K562 (cell line): ENCODE measurements around the gene SNIP1. TPM values are rescaled to one million over a fixed set of nuclear protein-coding genes. Genes with fewer than 3 reads are reported as not detected.

ENCODE experiments used
- ATAC-seq: fragments of 200-7000 bp; cut with Tn5 transposase; 3 replicates; pipeline ENCODE4 v1.9.1; 2020; ENCODE audit warnings: moderate library complexity
- BruUV-seq: library from RNA; stranded (reverse); fragments of 400-500 nt; replicated peaks from 2 replicates; lab custom pipeline; 2021; lab: Mats Ljungman, UMichigan
- CTCF ChIA-PET: fragments of 300-600 bp; formaldehyde crosslinking; extraction: SDS; loops from one replicate; lab custom pipeline; 2021; ENCODE audit warnings: low intra/inter-chr PET ratio; lab: Yijun Ruan, JAX
- POLR2A ChIA-PET: fragments of 300-600, 350-650 bp; sonication (Branson Sonifier 250); formaldehyde crosslinking; extraction: SDS; loops from one replicate; lab custom pipeline; 2021; ENCODE audit warnings: antibody characterized with exemption, inconsistent platforms; lab: Yijun Ruan, JAX
- DNase-seq, 4 experiments: peaks; one replicate each; pipeline versions ENCODE4 v3.0.0 to v3.0.0-alpha.2; 2011 to 2018; ENCODE audit warnings: low spot score in 3 of 4, mixed read lengths in 3 of 4; ENCODE audit errors: extremely low read depth in 1 of 4
- FAIRE-seq: peaks from 2 replicates; lab custom pipeline; 2011; peaks lifted over from hg19 to GRCh38; lab: Jason Lieb, UNC
- H2AFZ ChIP-seq: 2 replicates; pipeline ENCODE4 v1.6.0; 2011; ENCODE audit warnings: low read depth, low read length, control low read depth, inconsistent platforms
- H3K27ac ChIP-seq: fragments of 200-600 bp; 3 replicates; pipeline ENCODE4 v1.8.0; 2011; ENCODE audit warnings: low read depth, mild to moderate bottlenecking, control low read depth, inconsistent platforms, low read length, moderate library complexity, mixed read lengths; ENCODE audit errors: extremely low read depth
- H3K27me3 ChIP-seq, 2 experiments: fragments of 300-600 bp in 1 of 2; 2 replicates in 1 of 2; 3 replicates in 1 of 2; pipeline versions ENCODE4 v1.6.0 to v1.8.0; 2011; ENCODE audit warnings: inconsistent platforms in 2 of 2, low read length in 2 of 2, mild to moderate bottlenecking in 1 of 2, mixed read lengths in 1 of 2, moderate library complexity in 1 of 2; ENCODE audit not compliant: control insufficient read depth in 2 of 2, insufficient read depth in 2 of 2
- H3K36me3 ChIP-seq: fragments of 300-600 bp; 3 replicates; pipeline ENCODE4 v1.8.0; 2011; ENCODE audit warnings: mild to moderate bottlenecking, low read length, inconsistent platforms; ENCODE audit not compliant: control insufficient read depth, insufficient read depth
- H3K4me1 ChIP-seq, 2 experiments: fragments of 200-600 bp in 1 of 2; replicated peaks in 1 of 2; 2 replicates in 1 of 2; 3 replicates in 1 of 2; pipeline versions ENCODE4 v1.5.1 to v1.8.0; 2011; ENCODE audit warnings: inconsistent platforms in 2 of 2, low read length in 2 of 2, mild to moderate bottlenecking in 1 of 2, mixed read lengths in 1 of 2, moderate library complexity in 1 of 2; ENCODE audit not compliant: control insufficient read depth in 2 of 2, insufficient read depth in 2 of 2
- H3K4me2 ChIP-seq: 2 replicates; pipeline ENCODE4 v1.6.1; 2011; ENCODE audit warnings: low read length, control low read depth, inconsistent platforms, mixed read lengths; ENCODE audit not compliant: insufficient read depth
- H3K4me3 ChIP-seq: fragments of 200-600 bp; sonication (generic), shearing (Covaris generic); 2 replicates; pipeline ENCODE4 v1.5.1; 2016; ENCODE audit warnings: control low read depth, inconsistent platforms
- H3K79me2 ChIP-seq: fragments of 200-600 bp; 3 replicates; pipeline ENCODE4 v1.8.0; 2011; ENCODE audit warnings: low read length, inconsistent platforms; ENCODE audit not compliant: control insufficient read depth, insufficient read depth
- H3K9ac ChIP-seq, 2 experiments: 2 replicates each; pipeline versions ENCODE4 v1.6.0 to v1.6.1; 2011; ENCODE audit warnings: low read depth in 2 of 2, low read length in 2 of 2, control low read depth in 1 of 2, inconsistent platforms in 1 of 2, mild to moderate bottlenecking in 1 of 2, mixed read lengths in 1 of 2; ENCODE audit not compliant: insufficient read depth in 1 of 2
- H3K9me1 ChIP-seq: one replicate; pipeline ENCODE4 v1.6.0; 2011; ENCODE audit warnings: inconsistent platforms, mild to moderate bottlenecking, low read length, moderate library complexity; ENCODE audit not compliant: control insufficient read depth, insufficient read depth
- H3K9me3 ChIP-seq: replicated peaks from 2 replicates; pipeline ENCODE4 v1.5.1; 2011; ENCODE audit warnings: low read depth, low read length, inconsistent platforms; ENCODE audit not compliant: control insufficient read depth, insufficient read depth
- H4K20me1 ChIP-seq: replicated peaks from 2 replicates; pipeline ENCODE4 v1.6.1; 2011; ENCODE audit warnings: low read length, inconsistent platforms, mixed read lengths; ENCODE audit not compliant: control insufficient read depth, insufficient read depth
- ARID2 ChIP-seq: fragments of 450-650 bp; IDR thresholded peaks from 2 replicates; pipeline ENCODE4 v1.6.1; 2017; ENCODE audit warnings: antibody characterized with exemption, mild to moderate bottlenecking
- CTCF ChIP-seq, 3 experiments: IDR thresholded peaks in 2 of 3; conservative IDR thresholded peaks in 1 of 3; 2 replicates each; pipeline ENCODE4 v1.5.1; 2011 to 2012; ENCODE audit warnings: low read length in 3 of 3, mild to moderate bottlenecking in 3 of 3, control low read depth in 2 of 3, improper control_type of control experiment in 1 of 3, inconsistent platforms in 1 of 3, low read depth in 1 of 3, mixed read lengths in 1 of 3, moderate library complexity in 1 of 3; ENCODE audit not compliant: insufficient read depth in 2 of 3
- WGBS: fragments of 100-300 bp; shearing (Covaris generic); methylation state at CpG from one replicate; pipeline ENCODE4 v1.1.6; 2016; ENCODE audit warnings: low coverage, mixed read lengths; ENCODE audit not compliant: insufficient coverage; ENCODE audit errors: missing lambda C conversion rate; 5-methylcytosine and 5-hydroxymethylcytosine counted together
- in situ Hi-C: fragments of 300-500 bp; cut with MboI; formaldehyde crosslinking; loops from 4 replicates; pipeline ENCODE4 v1.15.0; 2018; ENCODE audit warnings: inconsistent platforms, mixed read lengths
- intact Hi-C: fragments of 100-400 bp; cut with micrococcal nuclease; formaldehyde crosslinking; loops from 2 replicates; pipeline ENCODE4 v1.14.2; 2022
- polyA plus RNA-seq, 8 experiments: library from polyadenylated mRNA; depleted of rRNA in 4 of 8; stranded (reverse) in 5 of 8; unstranded in 3 of 8; fragments of >200 nt; fragmentation: Nextera tagmentation in 2 of 8; fragmentation: Illumina TruSeq in 1 of 8; extraction: Ambion mirVana in 2 of 8; extraction: Trizol in 1 of 8; gene quantifications; 2 replicates each; pipeline versions ENCODE4 v1.2.1 to v1.2.3, GENCODE V29; 2011 to 2014; ENCODE audit warnings: inconsistent platforms in 1 of 8, missing spikeins in 1 of 8
- total RNA-seq, 7 experiments: library from RNA; depleted of rRNA in 6 of 7; stranded (reverse); fragments of >200 nt in 6 of 7; fragmentation: Illumina TruSeq in 2 of 7; extraction: Trizol in 2 of 7; gene quantifications; 2 replicates each; pipeline versions ENCODE4 v1.2.1 to v1.2.3, GENCODE V29; 2011 to 2021; ENCODE audit warnings: low replicate concordance in 1 of 7

Gene SNIP1
- total and polyA plus RNA-seq, 9 of the 15 experiments (the other 6 are each of a cell fraction or from before 2014, with no cell fraction given) = 2.9 to 25.9 (median 14.6) TPM

- BruUV-seq = no TSS peak
- WGBS = 91% methylated on average over 4 of the region's 4 CpGs
- POLR2A ChIA-PET = interaction anchor here (0.7 to 1.3 kb wide), 9 partner anchors 10 to 345 kb away, joined by 3 to 6 read pairs (median 4); partner anchors contain the start of gene SNIP1
Observed at GRCh38 chr1:37509181-37509580, 44.9 kb downstream of the SNIP1 start.

More at GRCh38 chr1:37509181-37509580, 44.9 kb downstream of the SNIP1 start:
- TF ChIP-seq ARID2 (no peak), CTCF (IDR thresholded peaks at IDR 0.05 in 2 of 3, conservative IDR thresholded peaks at IDR 0.05 in 1 of 3; ENCODE audit: insufficient read depth in 2 of 3, low read depth in 1 of 3, low read length in 3 of 3) (peak; percentile 28 to 39 (median 37); a peak in 2 of 6 replicates)
- H3K4me3 ChIP-seq = no peak overlapping the region
- no peaks in the 10 kb centered on the region for H3K9me3 ChIP-seq
- peaks cover 70% of the 10 kb centered on the region for H3K36me3 ChIP-seq
- DNase-seq (peak in 2 of 4 experiments; percentile 18 to 37), ATAC-seq (peak; percentile 61), FAIRE-seq (no peak)
- no peak overlapping the region for H3K4me2 ChIP-seq
- peaks cover 4% of the 10 kb centered on the region; the same call in 1 of the 2 replicates for H4K20me1 ChIP-seq
- H3K4me1 ChIP-seq = peaks cover 4 to 8% of the 10 kb centered on the region in 2 experiments; a peak in 4 of 5 replicates
- H3K27ac ChIP-seq = no peak overlapping the region
- peaks cover 34% of the 10 kb centered on the region for H3K79me2 ChIP-seq
- in situ Hi-C loops = no loop called here
- H3K27me3 ChIP-seq = no peaks in the 10 kb centered on the region
- peaks cover 4% of the 10 kb centered on the region for H3K9me1 ChIP-seq
- CTCF ChIA-PET = no interaction called here
- intact Hi-C loops = no loop called here
- H3K9ac ChIP-seq = no peak overlapping the region
- no peak overlapping the region for H2AFZ ChIP-seq
